Right cardiac atrium (tissue), 5 donors: ENCODE results near the gene TBRG4. TPM values are rescaled to one million over a fixed set of nuclear protein-coding genes. Genes with fewer than 3 reads are reported as not detected.

Experiments used
- ATAC-seq, 2 donors: fragments of 200-7000 bp; cut with Tn5 transposase; one replicate each; pipeline versions ENCODE4 v1.8.0 to v1.9.1; 2020; ENCODE audit warnings: moderate library complexity in 2 of 2, mild to moderate bottlenecking in 1 of 2
- DNase-seq, 3 donors: peaks; one replicate each; pipeline ENCODE4 v3.0.0-alpha.2; 2020
- H3K27ac ChIP-seq: one replicate; pipeline ENCODE4 v1.5.1; 2013; ENCODE audit warnings: mild to moderate bottlenecking, low read length, control low read depth, moderate library complexity
- H3K27me3 ChIP-seq: one replicate; pipeline ENCODE4 v1.6.1; 2013; ENCODE audit not compliant: control insufficient read depth, insufficient read depth
- H3K4me1 ChIP-seq: one replicate; pipeline ENCODE4 v1.6.1; 2013; ENCODE audit warnings: low read length; ENCODE audit not compliant: control insufficient read depth, insufficient read depth
- H3K4me3 ChIP-seq: one replicate; pipeline ENCODE4 v1.5.1; 2013; ENCODE audit warnings: low read length, control low read depth
- H3K9me3 ChIP-seq: one replicate; pipeline ENCODE4 v1.6.1; 2013; ENCODE audit warnings: low read length; ENCODE audit not compliant: control insufficient read depth
- WGBS: extraction: QIAGEN DNeasy Blood & Tissue Kit; methylation state at CpG from one replicate; pipeline ENCODE4 v1.1.7; 2013; 5-methylcytosine and 5-hydroxymethylcytosine counted together
- intact Hi-C, 4 donors: fragments of 100-400 bp; cut with DNase I; formaldehyde crosslinking; loops; one replicate each; pipeline versions ENCODE4 v1.11.0 to v1.14.0; 2022 to 2023
- long read RNA-seq, 4 donors: library from polyadenylated mRNA; unstranded; transcript quantifications; one replicate each; pipeline ENCODE4 v2.0.0, GENCODE V29; 2020 to 2021
- polyA plus RNA-seq: library from polyadenylated mRNA; stranded (reverse); fragments of 200-250 nt; gene quantifications from one replicate; pipeline ENCODE4 v1.2.3, GENCODE V29; 2013
- total RNA-seq, 4 donors: library from RNA; stranded (reverse); fragmentation: NEBNext Ultra II Directional; extraction: Animal tissue kit (Norgen Biotek cat#: 25700); gene quantifications; one replicate each; pipeline ENCODE4 v1.2.1, GENCODE V29; 2021
- donor health status: healthy with polysubstance abuse.
- donor health status: DM: no; HTN: yes; CAD: no.
- donor health status: DM: no; HTN: no; CAD: no.
- donor health status: DM: no; HTN: yes; CAD: no; lungs with severe emphysema.
- donor health status: DM: yes; HTN: yes; CAD: no.

The TBRG4 gene
- total RNA-seq = 10 to 100 TPM; 49.5 to 68.1 (median 55.3) TPM
- 46.2 TPM for polyA plus RNA-seq
- long read RNA-seq, donor 1, transcript TBRG4-201 (11 exons, 2,243 nt) = major isoform, 119 of 262 reads
- long read RNA-seq, donor 1, transcript TBRG4-202 (9 exons, 1,917 nt) = minor isoform, 23 of 262 reads
- long read RNA-seq, donor 1, transcript TBRG4-203 (9 exons, 2,225 nt) = minor isoform, 15 of 262 reads
- long read RNA-seq, donor 1, partial matches to known transcripts = 23 of 262 reads
- long read RNA-seq, donor 1, other reads (novel, unspliced or antisense) = 75 of 262 reads
- long read RNA-seq, donor 2, transcript TBRG4-201 (11 exons, 2,243 nt) = major isoform, 27 of 86 reads
- long read RNA-seq, donor 2, transcript TBRG4-202 (9 exons, 1,917 nt) = major isoform, 27 of 86 reads
- long read RNA-seq, donor 2, transcript TBRG4-203 (9 exons, 2,225 nt) = minor isoform, 6 of 86 reads
- long read RNA-seq, donor 2, partial matches to known transcripts = 3 of 86 reads
- long read RNA-seq, donor 2, other reads (novel, unspliced or antisense) = 22 of 86 reads
- long read RNA-seq, donor 3, transcript TBRG4-202 (9 exons, 1,917 nt) = minor isoform, 40 of 383 reads
- long read RNA-seq, donor 3, transcript TBRG4-217 (9 exons, 3,409 nt) = minor isoform, 6 of 383 reads
- long read RNA-seq, donor 3, transcript TBRG4-201 (11 exons, 2,243 nt) = major isoform, 143 of 383 reads
- long read RNA-seq, donor 3, transcript TBRG4-203 (9 exons, 2,225 nt) = minor isoform, 19 of 383 reads
- long read RNA-seq, donor 3, partial matches to known transcripts = 30 of 383 reads
- long read RNA-seq, donor 3, other reads (novel, unspliced or antisense) = 144 of 383 reads
- long read RNA-seq, donor 4, transcript TBRG4-201 (11 exons, 2,243 nt) = major isoform, 40 of 91 reads
- long read RNA-seq, donor 4, transcript TBRG4-203 (9 exons, 2,225 nt) = minor isoform, 7 of 91 reads
- long read RNA-seq, donor 4, transcript TBRG4-202 (9 exons, 1,917 nt) = minor isoform, 10 of 91 reads
- long read RNA-seq, donor 4, partial matches to known transcripts = 4 of 91 reads
- long read RNA-seq, donor 4, other reads (novel, unspliced or antisense) = 28 of 91 reads

- Histone ChIP-seq H3K4me1 (peaks cover 4% of the 10 kb centered on the region), H3K27me3 (no peaks in the 10 kb centered on the region), H3K4me3 (peak within 1 kb of the TSS; percentile 89), H3K27ac (peak within 1 kb of the TSS; percentile 100), H3K9me3 (no peaks in the 10 kb centered on the region)
- ATAC-seq = peak; percentile 99
- DNase-seq = peak; percentile 96 to 98 (median 98)
- intact Hi-C loops = no loop called here
- WGBS = under 1% methylated on average over 64 of the region's 64 CpGs
Measured at GRCh38 chr7:45111298-45112223, at the start of gene TBRG4. TSS of gene TBRG4 (minus strand) at chr7:45111697. CDS start at chr7:45109237, 2,460 bp downstream.

GRCh38 chr7:45161138-45161537 is 49.6 kb upstream of the TBRG4 start:
- no peaks in the 10 kb centered on the region for H3K27me3 ChIP-seq
- no peak for ATAC-seq
- peak overlapping the region; percentile 57 for H3K27ac ChIP-seq
- peak in 1 of 3 donors; percentile 29 for DNase-seq
- intact Hi-C loops = no loop called here
- no peaks in the 10 kb centered on the region for H3K4me1 ChIP-seq
- H3K9me3 ChIP-seq = no peaks in the 10 kb centered on the region
- WGBS = 70% methylated on average over 4 of the region's 4 CpGs
- H3K4me3 ChIP-seq = no peak overlapping the region

DNA sequence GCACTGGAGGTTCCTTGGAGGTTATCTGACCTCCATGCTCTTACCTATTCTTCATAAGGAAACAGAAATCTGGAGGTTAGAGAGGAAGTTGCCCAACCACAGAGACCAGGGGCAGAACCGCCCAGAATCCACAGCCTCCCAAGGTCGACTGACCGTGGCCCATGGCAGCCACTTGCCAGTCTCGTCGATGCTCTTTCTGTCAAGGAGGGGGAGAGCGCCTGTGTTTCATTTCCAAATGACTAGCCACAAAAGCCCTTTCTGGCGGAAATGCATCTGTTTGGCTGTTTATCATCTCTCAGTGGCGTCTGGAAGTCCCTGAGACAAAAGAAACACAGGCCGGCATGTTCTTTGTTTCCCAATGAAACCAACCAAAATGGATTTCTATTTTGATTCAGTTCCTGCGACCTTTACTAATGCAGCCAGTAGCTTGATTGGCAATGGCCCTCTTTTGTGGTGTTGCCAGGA is 49.0 kb upstream of the TBRG4 start:
- WGBS = 56% methylated on average over 10 of the region's 10 CpGs
- no peaks in the 10 kb centered on the region for H3K4me1 ChIP-seq
- no peaks in the 10 kb centered on the region for H3K27me3 ChIP-seq
- peak overlapping the region; percentile 57 for H3K27ac ChIP-seq
- intact Hi-C loops = no loop called here
- no peaks in the 10 kb centered on the region for H3K9me3 ChIP-seq
- ATAC-seq (peak in 1 of 2 donors; percentile 32), DNase-seq (peak in 1 of 3 donors; percentile 36)
- no peak overlapping the region for H3K4me3 ChIP-seq

DNA sequence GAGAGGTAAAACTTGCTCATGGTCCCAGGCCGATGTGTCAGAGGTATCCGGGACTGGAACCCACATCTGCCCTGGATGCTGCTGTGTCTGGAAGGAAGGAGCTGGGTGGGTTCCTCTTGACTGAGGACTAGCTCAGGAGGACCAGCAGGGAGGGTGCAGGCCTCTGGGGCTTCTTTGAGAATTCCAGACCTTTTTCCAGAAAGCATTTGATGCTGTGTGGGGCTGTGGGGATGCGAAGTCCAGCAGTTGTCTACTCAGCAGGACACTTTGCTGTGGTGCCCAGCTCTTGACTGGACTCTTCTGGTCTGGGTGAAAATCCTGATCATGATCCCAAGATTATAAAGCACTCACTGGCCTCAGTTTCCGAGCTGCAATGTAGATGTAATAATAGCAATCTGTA is 47.8 kb upstream of the TBRG4 start:
- H3K9me3 ChIP-seq = no peaks in the 10 kb centered on the region
- no peaks in the 10 kb centered on the region for H3K27me3 ChIP-seq
- 84% methylated on average over 4 of the region's 4 CpGs for WGBS
- intact Hi-C loops = loop anchor here in 3 of 4 donors (5.0 to 10.0 kb wide), 2 partner anchors 98 to 696 kb away; no protein-coding TSS in a partner anchor
- peak overlapping the region; percentile 65 for H3K4me3 ChIP-seq
- no peaks in the 10 kb centered on the region for H3K4me1 ChIP-seq
- peak overlapping the region; percentile 81 for H3K27ac ChIP-seq
- ATAC-seq (no peak), DNase-seq (no peak)

GRCh38 chr7:45158471-45158870 is 47.0 kb upstream of the TBRG4 start:
- Histone ChIP-seq H3K9me3 (no peaks in the 10 kb centered on the region), H3K4me3 (peak overlapping the region; percentile 65), H3K27me3 (no peaks in the 10 kb centered on the region), H3K27ac (peak overlapping the region; percentile 81), H3K4me1 (no peaks in the 10 kb centered on the region)
- ATAC-seq = no peak
- WGBS = 85% methylated on average over 1 of the region's 1 CpG
- intact Hi-C loops = loop anchor here in 3 of 4 donors (5.0 to 10.0 kb wide), 2 partner anchors 99 to 696 kb away; no protein-coding TSS in a partner anchor
- no peak for DNase-seq

- Histone ChIP-seq H3K9me3 (no peaks in the 10 kb centered on the region), H3K27ac (peak within 1 kb of the TSS; percentile 81), H3K27me3 (no peaks in the 10 kb centered on the region), H3K4me1 (no peaks in the 10 kb centered on the region), H3K4me3 (peak within 1 kb of the TSS; percentile 65)
- intact Hi-C loops = loop anchor here in 3 of 4 donors (5.0 to 10.0 kb wide), 2 partner anchors 99 to 697 kb away; no protein-coding TSS in a partner anchor
- 10% methylated on average over 56 of the region's 56 CpGs for WGBS
- DNase-seq (peak; percentile 40 to 73 (median 73)), ATAC-seq (peak; percentile 70 to 82)
Measured at GRCh38 chr7:45157653-45158401, 46.3 kb upstream of the TBRG4 start, which contains the start of gene RAMP3. TSS of gene RAMP3 (plus strand) at chr7:45157791. CDS start at chr7:45157829, 38 bp downstream.

DNA sequence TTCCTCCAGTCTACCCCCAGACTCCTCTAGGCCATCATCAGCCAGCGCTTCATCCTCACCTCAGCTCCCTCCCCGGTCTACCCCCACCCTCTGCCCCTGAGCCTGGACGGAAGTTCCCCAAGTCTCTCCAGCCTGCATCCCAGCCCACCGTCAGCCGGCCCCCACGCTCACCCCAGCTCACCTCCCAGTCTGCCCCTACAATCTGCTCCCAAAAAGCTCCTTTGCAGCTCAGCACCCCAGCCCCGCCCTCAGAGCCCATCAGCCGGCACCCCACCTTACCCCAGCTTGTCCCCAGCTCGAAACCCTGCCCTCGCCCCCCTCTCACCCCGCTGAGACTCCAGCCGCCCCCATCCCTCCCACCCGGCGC is 45.8 kb upstream of the TBRG4 start:
- DNase-seq = no peak
- intact Hi-C loops = loop anchor here in 3 of 4 donors (5.0 to 10.0 kb wide), 2 partner anchors 100 to 698 kb away; no protein-coding TSS in a partner anchor
- H3K4me3 ChIP-seq = peak overlapping the region; percentile 65
- peak in 1 of 2 donors; percentile 5 for ATAC-seq
- H3K27ac ChIP-seq = no peak overlapping the region
- no peaks in the 10 kb centered on the region for H3K27me3 ChIP-seq
- H3K4me1 ChIP-seq = no peaks in the 10 kb centered on the region
- 10% methylated on average over 14 of the region's 14 CpGs for WGBS
- H3K9me3 ChIP-seq = no peaks in the 10 kb centered on the region

DNA sequence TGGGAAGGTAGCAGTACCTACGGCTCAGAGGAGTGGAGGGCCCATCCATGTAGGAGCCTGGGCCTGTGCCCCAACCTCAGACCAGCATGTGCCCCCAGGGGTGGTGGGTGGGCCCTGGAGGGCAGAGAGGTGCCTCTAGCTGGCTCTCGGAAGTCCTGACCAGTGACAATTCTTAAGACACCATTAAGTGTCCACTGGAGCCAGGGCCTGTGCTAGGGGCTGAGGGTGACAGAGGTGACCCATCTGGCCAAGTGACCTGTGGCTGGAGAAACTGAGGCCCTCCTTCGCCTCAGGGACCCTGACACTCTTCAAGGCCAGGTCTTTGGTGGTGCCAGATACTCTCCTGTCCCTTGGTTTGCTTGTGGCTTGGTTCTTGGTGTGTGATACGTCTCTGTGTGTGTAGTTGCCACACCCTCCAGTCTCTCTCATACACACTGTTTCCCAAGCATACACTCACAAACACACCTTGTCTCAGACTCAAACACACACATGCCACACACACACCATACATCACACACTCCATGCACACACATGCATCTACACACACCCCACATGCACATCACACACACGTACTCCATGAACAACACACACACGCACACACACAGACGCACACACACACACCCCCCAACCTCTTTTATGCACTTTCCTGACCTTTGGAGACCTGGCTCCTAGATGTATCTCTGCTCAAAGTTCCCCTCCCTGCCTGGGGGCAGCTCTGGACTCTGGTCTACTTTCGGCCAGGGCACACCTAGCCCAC is 45.2 kb upstream of the TBRG4 start:
- 85% methylated on average over 8 of the region's 8 CpGs for WGBS
- intact Hi-C loops = loop anchor here in 3 of 4 donors (5.0 to 10.0 kb wide), 2 partner anchors 101 to 698 kb away; no protein-coding TSS in a partner anchor
- peak overlapping the region; percentile 65 for H3K4me3 ChIP-seq
- H3K9me3 ChIP-seq = no peaks in the 10 kb centered on the region
- DNase-seq (peak in 1 of 3 donors; percentile 34), ATAC-seq (no peak)
- no peaks in the 10 kb centered on the region for H3K27me3 ChIP-seq
- no peak overlapping the region for H3K27ac ChIP-seq
- no peaks in the 10 kb centered on the region for H3K4me1 ChIP-seq

GRCh38 chr7:45155941-45156340 is 44.4 kb upstream of the TBRG4 start:
- DNase-seq = peak in 1 of 3 donors; percentile 24
- no peak for ATAC-seq
- no peak overlapping the region for H3K27ac ChIP-seq
- no peaks in the 10 kb centered on the region for H3K27me3 ChIP-seq
- WGBS = 88% methylated on average over 4 of the region's 4 CpGs
- no peaks in the 10 kb centered on the region for H3K9me3 ChIP-seq
- intact Hi-C loops = loop anchor here (2.0 to 10.0 kb wide), 3 partner anchors 101 to 699 kb away; no protein-coding TSS in a partner anchor
- no peak overlapping the region for H3K4me3 ChIP-seq
- H3K4me1 ChIP-seq = no peaks in the 10 kb centered on the region
